GM18502 (cell line): ENCODE data around the gene MEP1B.
"Not testable (repeated sequence)": the region's sequence is repeated elsewhere in the genome, so short reads cannot be mapped to it uniquely, and the experiment has no call there.

Experiments
- ATAC-seq: cut with Tn5 transposase; IDR thresholded peaks from one replicate; pipeline ENCODE4 v1.9.1; 2021; ENCODE audit warnings: mild to moderate bottlenecking; ENCODE audit not compliant: unreplicated experiment, poor library complexity

The MEP1B gene

DNA sequence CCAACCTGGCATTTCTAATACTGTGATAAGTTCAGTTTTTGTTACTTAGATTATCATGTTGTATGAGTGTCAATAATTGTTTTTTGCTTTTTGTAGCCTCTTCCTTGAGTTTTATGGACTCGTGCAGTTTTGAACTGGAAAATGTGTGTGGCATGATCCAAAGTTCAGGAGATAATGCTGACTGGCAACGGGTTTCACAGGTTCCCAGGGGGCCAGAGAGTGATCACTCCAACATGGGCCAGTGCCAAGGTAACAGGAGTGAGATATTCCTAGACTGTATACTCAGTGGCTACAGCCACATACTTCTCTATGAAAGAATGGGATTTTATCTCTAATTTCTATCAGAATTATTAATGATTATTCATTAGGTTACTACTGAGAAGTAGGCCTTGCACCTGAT lies 18.2 kb downstream of the MEP1B start:
- ATAC-seq = no peak

GRCh38 chr18:32208577-32208976 lies 18.7 kb downstream of the MEP1B start:
- no peak for ATAC-seq

- no peak for ATAC-seq
These were observed 20.0 kb downstream of the MEP1B start for GRCh38 chr18:32209685-32210445.

DNA sequence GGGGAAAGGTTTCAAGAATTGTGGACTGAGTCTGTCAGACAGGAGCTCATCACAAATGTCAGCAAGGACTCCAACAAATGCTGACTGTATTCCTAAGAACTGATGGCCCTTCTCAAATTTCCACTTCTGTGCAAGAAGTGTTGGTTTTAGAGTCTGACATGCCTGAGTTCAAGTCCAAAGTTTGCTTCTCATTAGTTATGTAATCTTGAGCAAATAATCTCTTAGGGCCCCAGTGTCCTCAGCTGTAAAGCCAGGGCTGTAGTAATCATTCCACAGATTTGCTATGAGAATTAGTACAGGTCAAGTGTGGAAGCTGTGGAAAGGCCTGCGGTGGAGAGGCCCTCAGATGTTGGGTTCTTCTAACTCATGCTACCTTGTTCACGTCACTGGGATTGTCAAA lies 23.9 kb downstream of the MEP1B start:
- ATAC-seq = no peak

- ATAC-seq = no peak
These were observed 26.6 kb downstream of the MEP1B start for GRCh38 chr18:32216390-32216789.

GRCh38 chr18:32219431-32220018 lies 29.7 kb downstream of the MEP1B start:
- ATAC-seq = no peak

DNA sequence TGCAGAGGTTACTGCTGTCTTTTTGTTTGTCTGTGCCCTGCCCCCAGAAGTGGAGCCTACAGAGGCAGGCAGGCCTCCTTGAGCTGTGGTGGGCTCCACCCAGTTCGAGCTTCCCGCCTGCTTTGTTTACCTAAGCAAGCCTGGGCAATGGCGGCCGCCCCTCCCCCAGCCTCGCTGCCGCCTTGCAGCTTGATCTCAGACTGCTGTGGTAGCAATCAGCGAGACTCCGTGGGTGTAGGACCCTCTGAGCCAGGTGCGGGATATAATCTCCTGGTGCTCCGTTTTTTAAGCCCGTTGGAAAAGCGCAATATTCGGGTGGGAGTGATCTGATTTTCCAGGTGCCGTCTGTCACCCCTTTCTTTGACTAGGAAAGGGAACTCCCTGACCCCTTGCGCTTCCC lies 43.5 kb downstream of the MEP1B start:
- ATAC-seq = not testable (repeated sequence)

DNA sequence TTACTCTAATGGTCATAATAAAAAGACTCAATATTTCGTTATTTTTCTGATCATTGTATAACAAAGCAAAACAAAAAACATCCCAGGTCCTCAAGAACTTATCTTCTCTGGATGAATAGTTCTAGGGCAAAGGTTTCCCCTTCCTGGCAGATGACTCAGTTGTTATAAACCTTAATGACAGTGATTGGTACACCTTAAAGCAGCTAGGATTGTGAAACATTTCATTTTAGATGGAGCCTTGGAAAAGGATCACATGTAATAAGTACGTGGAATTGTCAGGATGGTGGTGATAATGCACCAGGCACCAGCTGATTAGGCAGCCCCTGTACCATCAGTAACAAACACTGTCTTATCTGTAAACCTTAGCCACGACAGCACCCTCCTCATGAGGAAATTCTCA lies 47.2 kb downstream of the MEP1B start:
- no peak for ATAC-seq

DNA sequence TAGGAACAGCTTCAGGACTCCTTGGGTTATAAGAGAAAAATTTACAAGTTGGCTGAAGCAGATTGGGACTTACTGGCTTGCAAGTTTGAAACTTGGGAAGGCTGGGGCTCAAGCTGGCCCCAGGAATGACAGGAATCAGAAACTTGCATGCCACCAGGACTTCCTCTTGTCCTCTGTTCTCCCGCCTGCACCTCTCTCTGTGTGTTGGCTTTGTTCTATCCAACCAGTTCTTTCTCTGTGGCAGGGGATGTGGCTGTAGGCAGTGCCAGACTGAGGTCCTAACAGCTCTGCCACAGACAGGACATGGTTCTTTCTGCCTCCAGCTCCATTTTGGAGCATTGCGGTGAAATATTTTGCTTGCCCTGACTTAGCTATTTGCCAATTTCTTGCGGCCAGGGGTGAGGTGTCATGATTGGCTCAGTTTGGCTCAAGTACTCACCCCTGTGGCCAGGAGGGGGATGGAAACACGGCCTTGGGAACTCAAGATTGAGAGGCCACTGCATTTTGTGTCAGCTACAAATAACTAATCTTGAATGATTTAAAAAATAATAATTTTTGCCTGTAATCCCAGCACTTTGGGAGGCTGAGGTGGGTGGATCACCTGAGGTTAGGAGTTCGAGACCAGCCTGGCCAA lies 48.9 kb downstream of the MEP1B start:
- ATAC-seq = no peak

- ATAC-seq = no peak
These were observed 52.6 kb downstream of the MEP1B start for GRCh38 chr18:32242395-32242794.

- no peak for ATAC-seq
These were observed 53.5 kb downstream of the MEP1B start for GRCh38 chr18:32243358-32243757.

DNA sequence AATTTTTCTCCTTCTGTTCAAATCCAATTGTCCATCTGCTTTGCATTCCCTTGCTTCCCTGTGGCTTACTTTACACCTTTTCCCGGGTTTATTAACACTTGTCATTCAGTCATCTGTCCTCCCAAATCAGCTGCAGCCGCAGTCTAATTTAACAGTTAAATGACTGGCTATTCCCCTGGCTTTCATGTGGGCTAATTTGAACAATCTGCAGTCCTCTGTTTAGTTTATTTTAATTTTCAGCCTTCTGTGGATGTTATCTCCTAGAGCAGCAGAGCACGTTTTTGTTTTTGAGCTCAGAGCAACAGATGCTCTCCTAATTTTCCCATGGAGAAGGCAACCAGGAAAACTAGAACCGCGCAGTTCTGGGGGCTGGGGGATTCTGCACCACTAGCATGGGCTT lies 55.0 kb downstream of the MEP1B start:
- no peak for ATAC-seq

DNA sequence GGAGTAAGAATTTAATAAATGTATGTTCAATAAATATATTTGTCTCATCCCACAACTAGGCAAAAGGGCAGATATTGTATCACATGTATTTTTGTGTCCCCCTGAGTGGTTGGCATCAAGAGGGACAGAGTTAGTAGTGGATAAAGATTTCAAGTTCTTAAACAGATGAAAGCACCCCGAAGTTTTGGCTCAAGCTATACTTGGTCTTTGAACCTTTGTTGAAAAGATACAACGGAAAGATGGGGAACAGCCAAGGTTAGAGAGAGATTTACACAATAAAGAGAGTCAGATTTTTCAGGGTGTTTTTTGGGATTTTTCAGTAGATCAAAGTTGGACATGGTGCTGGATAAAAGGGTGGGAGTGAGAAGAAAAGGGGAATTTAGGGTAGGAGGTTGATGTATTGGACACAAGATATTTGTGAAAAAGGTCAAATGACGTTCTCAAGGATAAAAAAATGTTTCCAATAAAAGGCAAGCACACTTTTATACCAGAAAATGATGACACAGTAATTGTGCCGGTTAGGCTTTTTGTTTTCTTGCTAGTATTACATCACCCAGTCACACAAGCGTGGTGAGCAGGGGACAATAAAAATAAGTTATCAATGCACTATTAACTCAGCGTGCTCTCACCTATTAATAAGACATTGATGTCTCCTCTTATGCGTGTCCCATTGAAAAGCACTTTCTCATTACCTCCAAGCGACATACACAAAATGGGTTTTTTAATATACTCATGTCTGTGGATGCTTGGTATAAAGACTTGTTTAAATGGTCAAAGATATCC lies 59.5 kb downstream of the MEP1B start:
- ATAC-seq = no peak

- no peak for ATAC-seq
These were observed 61.6 kb downstream of the MEP1B start for GRCh38 chr18:32251466-32251865.

- ATAC-seq = no peak
These were observed 62.5 kb downstream of the MEP1B start for GRCh38 chr18:32252141-32252860.

DNA sequence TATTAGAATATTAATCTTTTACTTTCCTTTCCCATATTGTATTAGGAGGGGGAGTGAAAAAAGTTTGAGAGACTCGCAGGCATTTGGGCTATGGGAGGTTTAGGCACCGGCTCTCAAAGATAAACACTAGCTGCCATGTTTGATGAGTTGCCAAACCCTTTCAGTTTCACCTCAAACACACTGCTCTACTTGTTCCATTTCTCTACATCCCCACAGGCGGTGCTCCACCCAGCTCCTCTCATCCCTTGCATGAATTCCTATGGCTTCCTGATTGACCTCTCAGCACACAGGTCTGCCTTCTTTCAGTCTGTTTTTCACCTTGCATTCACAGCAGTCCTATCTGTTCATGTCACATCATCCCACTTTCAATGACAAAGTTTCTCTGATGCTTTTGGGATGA lies 65.7 kb downstream of the MEP1B start:
- no peak for ATAC-seq

GRCh38 chr18:32257084-32257785 lies 67.4 kb downstream of the MEP1B start:
- no peak for ATAC-seq

DNA sequence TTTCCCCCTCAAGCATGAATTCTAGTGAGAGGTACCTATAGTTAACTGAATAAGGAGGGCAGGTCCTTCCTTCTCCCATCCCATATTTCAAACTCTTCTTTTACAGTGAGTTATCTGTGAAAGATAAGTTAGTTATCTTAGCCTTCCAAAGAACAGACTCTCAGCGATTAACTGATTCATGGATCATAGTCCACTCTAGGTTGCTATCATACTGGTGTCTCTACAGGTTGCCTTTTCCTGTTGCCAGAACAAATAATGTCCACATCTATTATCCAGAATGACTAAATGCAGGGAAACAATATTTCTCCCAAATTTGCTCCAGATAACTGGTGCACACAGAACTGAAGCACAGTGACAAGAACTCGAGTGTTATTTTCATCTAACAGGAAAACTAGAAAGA lies 68.3 kb downstream of the MEP1B start:
- no peak for ATAC-seq

DNA sequence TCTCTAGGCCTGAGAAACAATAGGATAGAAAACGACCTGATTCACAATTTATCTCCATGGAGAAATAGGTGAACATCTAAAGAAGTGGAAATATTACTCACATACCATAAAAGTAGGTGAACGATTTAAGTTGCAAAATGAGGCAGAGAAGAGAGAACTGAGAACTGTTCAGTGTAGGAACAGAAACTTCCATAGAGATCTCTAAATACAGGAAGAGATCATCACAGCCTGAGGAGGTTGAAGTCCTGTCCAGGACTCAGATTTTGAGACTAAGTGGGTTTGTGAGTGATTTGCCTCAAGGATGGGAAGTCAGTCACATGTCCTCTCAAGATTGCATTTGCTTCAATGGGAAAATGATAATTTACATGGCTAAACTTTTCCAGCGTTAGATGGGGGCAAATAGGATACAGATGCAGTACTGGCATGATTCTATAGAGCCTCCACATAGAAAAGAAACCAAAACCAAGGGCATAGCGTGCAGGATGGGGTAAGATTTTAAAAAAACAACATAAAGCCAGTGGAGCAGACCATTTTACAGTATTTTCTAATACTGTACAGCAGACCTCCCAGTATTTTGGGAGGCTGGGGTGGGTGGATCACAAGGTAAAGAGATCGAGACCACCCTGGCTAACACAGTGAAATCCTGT lies 68.8 kb downstream of the MEP1B start:
- peak; percentile 72 for ATAC-seq
